Stimulated activated CD8-positive, alpha-beta memory T cell treated with anti-CD3 and anti-CD28 coated beads, Interleukin-12 subunit alpha, Interleukin-12 subunit beta, amount 100 ng/mL, for 24 hours (primary cell): ENCODE results near the gene BHLHE40.

ENCODE experiments used
- DNase-seq: peaks from one replicate; pipeline ENCODE4 v3.0.0-alpha.2; 2020; ENCODE audit errors: extremely low read depth

BHLHE40 gene

DNA sequence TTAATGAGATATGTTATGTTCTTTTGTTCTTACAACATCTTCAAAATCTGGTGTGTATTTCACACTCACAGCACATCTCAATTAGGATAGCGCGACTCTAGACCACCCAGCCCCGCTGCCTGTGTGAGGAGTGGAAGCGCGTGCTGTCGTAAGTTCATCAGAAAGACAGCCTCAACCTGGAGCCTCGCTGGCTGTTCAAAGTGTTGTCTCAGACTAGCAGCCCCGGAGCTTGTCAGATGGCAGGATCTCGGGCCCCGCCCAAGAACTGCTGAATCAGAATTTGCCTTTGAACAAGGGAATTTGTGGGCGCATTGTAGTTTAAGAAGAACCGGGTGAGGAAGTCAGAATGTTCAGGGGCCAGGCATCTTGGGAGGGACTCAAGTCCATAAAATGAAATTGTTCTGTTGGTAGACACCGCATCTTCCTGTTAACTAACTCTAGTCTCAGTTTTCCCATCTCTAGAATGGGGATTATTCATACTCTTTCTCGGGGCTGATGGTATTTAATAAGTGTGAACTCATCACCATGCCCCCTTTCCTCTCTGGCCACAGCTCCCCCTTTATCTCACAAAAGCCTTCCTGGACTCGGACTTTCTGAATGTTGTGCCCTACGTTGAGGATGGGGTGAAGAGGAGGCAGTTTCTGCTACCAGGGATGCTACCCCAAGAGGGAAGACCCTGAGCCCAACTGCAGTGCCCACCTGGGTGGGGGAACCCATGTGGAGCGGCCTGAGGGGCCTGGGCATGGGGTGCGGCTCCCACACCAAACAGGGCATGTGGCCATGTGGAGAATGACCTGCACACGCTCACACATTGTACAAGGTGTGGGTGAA lies 40.4 kb downstream of the BHLHE40 start:
- DNase-seq, result no peak

DNA sequence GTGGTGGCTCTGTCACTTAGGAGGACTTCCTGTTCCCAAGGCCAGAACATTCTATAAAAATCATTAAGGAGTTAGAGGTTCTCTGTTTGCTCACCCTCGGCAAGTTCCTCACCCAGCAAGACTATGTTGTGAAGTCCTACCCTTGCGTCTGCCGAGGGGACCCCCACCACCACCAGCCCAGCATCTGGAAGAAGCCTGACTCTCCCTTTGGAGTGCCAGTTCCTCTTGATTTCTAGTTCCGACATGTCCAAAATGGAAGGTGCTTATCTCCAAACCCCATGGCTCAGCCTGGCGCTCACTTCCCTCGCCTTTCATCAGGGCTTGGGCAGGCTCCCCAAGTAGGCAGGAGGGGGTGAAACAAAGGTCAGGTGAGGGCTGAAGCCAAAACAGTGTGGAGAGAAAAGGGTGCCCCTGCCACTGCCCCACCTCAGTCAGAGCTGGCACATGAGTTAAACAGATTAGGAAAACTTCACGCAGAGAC lies 41.0 kb downstream of the BHLHE40 start:
- DNase-seq, result no peak

DNA sequence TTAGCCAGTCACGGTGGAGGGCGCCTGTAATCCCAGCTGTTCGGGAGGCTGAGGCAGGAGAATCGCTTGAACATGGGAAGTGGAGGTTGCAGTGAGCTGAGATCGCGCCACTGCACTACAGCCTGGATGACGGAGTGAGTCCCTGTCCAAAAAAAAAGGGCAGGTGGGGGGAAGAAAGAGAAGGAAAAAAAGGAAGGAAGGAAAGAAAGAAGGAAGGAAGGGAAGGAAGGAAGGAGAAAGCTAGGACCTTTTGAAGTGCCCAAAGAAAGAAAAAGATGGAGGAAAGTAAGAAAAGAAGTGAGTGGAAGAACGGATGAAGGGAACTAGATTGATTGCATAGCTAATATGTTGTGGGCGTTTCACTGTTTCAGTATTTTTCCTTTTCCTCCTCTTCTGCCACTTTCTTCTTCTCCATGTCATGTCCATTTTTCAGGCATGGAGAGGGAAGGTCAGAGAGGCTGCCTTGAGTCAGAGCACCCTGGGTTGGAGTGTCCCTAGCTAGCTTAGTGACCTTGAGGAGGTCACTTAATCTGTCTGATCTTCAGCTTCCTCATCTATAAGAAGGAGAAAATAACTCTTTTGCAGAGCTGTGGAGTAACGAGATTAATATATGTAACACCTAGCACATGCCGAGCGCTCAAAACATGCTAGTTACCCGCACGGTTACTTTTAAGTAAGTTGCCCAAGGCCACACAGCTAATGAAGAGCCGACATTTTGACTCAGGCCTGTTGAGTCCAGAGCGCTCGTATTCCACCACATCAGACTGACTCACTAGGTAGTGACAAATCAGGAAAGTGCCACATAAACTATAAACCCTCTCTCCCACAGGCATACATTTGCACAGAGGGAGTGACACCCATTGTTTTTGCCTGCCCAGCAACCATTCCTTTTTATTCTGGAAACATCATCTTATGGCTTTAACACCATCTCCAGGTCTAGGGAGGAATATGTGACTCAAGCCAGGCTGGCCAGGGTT lies 42.2 kb downstream of the BHLHE40 start:
- DNase-seq, result no peak

DNA sequence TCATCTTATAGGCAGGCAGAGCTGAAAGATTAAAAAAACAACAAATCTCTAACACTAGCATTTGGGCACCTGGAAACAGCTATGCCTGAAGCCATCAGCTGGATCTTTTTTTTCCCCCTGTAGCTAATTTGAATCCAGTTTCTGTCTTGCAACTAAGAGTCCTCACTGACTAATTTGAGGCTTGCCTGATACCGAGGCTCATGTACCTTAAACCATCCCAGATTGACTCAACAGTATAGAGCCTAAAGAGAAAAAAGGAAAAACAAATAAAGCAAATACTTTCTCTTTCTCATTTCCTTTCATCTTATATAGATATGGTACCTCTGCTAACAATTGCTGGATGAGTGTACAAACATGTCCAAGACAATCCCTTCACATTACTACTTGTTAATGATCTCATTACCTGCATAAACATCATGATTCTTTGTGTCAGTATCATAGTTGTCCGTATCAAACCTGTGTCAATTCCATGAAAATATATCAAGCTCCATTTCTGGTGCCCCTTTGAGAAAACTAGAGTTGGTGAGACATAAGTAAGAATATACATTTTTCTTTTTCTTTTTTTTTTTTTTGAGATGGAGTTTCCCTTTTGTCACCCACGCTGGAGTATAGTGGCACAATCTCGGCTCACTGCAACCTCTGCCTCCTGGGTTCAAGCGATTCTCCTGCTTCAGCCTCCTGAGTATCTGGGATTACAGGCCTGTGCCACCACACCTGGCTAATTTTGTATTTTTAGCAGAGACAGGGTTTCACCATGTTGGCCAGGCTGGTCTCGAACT lies 43.1 kb downstream of the BHLHE40 start:
- DNase-seq, result no peak

DNA sequence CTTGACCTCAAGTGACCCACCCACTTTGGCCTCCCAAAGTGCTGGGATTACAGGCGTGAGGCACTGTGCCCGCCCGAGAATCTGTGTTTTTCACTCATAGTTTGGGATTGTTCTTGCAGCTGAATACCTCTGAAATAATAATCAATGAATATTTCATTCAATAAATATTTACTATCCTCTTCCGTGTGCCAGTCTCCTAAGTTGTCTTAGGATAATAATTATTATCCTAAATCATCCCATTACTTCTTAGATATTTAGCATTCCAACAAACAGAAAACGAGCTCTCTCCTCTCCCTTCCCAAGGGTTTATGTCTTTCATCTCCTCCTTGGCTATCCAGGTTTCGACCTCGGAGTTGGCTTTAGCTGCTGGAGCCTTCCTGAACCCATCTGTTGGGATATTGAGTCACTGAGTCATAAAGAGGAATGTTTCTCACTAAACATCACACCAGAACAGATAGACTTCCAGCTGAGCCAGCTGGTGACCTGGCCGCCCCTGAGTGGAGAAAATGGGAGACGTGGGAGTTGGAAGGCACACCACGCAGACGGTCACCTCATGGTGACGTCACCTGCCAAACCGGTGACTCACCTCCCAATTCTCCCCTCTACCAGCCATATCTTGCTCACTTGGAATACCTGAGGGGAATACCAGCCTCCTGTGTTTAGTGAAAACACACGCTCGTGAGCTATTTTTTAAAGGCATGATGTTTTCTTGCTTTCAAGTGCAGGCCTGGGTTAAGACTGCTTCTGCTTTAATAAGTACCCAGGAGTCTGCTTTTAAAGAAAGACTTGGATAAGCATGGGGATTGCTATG lies 43.9 kb downstream of the BHLHE40 start:
- DNase-seq, result no peak

DNA sequence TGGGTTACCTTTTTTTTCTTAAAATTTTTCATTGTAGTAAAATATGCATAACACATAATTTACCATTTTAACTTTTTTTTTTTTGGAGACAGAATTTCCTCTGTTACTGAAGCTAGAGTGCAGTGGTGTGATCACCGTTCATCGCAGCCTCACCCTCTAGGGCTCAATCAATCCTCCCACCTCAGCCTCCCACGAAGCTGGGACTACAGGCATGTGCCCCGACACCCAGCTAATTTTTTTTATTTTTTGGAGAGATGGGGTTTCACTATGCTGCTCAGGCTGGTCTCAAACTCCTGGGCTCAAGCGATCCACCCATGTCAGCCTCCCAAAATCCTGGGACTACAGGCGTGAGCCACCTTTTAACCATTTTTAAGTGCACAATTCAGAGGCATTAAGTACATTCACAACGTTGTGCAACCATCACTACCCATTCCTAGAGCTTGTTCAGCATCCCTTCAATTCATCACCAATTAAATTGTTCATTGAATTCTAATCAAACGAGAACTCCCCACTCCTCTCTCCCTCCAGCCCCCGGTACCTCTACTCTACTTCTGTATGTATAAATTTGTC lies 44.6 kb downstream of the BHLHE40 start:
- DNase-seq, result no peak

DNA sequence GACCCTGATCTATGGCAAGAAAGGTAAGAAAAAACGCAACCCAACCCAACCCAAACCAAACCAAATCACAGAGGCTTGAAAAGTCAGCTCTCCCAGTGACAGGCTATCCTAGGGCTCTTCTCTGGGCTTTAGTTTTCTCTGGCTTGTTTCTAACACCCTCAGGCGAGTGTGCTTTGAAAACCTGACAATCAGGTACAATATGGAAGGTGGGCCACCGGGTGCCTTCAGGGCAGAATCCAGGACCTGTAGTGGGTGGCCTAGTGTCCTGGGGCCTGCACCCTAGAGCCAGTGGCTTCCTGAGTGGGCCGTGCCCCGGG lies 46.8 kb downstream of the BHLHE40 start:
- no peak for DNase-seq

DNA sequence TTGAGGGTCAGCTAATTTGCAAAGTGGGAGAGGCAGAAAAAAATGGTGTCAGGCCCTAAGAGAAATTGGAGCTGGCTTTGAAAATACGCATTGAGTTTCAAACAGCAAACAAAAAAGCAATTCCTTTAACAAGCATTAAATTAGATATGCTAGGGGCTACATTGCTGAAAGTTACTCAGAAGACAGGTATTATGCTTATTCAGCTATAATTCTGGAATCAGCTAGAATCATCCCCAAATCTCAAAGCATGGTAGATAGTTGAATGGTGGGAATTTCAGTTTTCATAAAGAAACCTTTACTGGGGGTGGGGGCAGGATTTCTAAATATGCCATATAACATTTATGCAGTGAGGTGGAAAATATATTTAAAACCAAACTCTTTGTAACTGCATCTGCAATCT lies 50.5 kb downstream of the BHLHE40 start:
- no peak for DNase-seq

DNA sequence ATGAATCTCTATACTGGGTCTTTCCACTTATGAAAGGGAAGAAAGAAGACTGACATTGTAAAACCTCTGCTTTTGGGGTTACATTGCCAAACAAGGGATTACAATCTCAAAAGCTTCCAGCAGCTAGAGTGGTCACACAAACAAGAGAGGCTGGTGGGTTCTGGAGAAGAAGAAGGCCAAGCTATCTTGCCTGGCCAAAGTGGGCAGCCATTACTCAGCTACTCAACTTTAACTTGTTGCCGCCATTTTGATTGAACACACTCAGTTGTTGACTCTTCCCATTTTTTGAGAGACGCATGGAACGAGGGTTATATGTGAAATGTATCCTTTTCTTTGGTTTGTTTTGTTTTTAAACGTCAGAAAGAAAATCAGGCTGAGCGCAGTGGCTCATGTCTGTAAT lies 50.9 kb downstream of the BHLHE40 start:
- DNase-seq, result no peak

DNA sequence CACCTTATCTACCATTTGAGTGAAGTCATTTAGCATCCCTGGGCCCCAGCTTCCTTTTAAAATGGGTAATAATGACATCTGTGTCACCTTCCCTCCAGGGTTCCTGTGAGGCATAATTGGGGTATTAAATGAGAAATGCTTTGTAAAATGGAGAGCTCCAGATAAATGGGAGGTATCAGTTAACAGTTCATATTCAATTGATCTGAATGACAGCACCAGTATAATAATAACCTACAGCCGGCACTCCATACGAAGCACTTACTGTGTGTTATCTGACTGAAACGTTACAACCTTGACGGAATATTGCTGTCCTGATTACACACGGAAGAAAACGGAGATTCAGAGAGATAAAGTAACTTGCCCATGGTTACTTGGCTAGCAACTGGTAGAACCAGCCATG lies 53.6 kb downstream of the BHLHE40 start:
- no peak for DNase-seq
